GM12801 (cell line): ENCODE data around the gene SRRM2.

ENCODE experiments used
- TF ChIP-seq, protein P1 (sequence below): IDR thresholded peaks from one replicate; pipeline ENCODE4 v1.5.1; 2011; ENCODE audit warnings: control low read depth; ENCODE audit not compliant: insufficient read length; ENCODE audit errors: extremely low read depth

The SRRM2 gene

DNA sequence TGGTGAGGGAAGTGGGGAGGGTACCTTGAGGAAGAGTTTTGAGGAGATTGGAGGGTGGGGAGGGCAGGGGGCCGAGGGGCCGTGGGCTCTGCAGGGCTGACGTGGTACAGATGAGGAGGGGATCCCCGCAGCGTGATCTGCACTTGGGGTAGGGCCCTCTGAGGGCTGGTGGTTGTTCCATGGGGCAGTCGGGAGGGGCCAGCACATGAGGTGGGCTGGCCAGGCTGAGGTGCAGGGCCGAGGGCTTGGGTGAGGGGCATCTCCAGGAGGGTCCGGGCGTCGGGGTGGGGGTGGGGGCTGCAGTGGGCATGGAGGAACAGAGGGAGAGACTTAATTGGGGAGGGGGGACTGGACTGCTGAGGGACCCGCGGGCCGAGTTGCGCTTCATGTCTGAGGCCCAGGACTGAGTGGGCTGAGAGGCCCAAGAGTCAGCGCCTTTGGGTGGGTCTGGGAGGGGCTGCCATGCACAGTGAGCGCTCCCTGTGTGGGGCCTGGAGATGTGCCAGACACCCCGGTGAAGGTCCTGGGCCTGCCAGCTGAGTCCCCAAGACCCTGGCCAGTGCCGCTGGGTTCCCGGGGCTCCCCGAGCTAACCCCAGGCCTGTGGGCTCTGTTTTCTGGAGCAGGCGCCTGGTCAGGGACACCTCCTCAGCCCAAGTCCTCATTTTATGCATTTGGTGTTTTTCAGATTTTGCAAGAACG lies 45.7 kb upstream of the SRRM2 start:
- TF ChIP-seq, protein P1, sequence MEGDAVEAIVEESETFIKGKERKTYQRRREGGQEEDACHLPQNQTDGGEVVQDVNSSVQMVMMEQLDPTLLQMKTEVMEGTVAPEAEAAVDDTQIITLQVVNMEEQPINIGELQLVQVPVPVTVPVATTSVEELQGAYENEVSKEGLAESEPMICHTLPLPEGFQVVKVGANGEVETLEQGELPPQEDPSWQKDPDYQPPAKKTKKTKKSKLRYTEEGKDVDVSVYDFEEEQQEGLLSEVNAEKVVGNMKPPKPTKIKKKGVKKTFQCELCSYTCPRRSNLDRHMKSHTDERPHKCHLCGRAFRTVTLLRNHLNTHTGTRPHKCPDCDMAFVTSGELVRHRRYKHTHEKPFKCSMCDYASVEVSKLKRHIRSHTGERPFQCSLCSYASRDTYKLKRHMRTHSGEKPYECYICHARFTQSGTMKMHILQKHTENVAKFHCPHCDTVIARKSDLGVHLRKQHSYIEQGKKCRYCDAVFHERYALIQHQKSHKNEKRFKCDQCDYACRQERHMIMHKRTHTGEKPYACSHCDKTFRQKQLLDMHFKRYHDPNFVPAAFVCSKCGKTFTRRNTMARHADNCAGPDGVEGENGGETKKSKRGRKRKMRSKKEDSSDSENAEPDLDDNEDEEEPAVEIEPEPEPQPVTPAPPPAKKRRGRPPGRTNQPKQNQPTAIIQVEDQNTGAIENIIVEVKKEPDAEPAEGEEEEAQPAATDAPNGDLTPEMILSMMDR, result no peak

DNA sequence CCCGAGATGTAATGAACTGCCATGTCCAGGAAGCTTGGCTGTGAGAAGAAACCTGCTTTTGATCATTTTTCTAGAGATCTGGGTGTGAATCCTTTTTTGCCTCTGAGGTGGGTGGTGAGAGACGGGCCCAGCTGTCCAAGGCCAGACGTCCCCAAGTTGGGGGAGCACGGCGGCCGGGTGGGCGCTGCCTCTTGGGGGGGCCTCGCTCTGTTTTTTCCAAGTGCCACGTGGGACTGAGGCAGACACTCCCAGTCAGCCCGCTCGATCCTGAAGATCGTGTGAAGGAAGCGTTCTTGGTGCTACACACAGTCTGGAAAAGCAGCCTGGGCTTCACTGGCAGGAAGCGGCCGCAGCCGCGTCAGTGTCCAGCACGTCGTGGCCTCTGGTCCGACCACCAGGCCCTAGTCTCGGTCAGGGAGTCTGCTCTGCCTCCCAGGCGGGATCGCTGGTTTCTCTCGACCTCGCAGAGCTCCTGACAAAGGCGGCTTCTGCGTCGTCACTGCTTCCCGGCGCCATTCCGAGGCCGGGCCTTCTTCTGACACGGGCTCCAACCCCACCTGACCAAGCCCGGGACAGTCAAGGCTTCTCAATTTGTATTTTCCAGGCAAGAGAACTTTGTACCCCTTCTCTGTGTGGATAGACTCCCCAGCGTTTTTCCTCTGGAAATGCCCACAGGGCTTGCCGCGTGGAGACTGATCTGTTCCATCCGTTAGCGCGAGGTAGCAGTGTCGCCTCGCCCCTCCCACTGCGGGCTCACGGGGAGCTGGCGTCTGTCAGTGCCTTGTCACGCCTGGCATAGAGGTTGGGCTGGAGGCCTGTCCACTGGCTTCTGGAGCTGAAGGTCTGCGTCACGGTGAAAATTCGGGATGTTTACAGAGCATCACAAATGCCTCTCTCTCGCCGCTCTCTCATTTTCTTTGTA lies 44.8 kb upstream of the SRRM2 start:
- TF ChIP-seq, protein P1, result no peak

DNA sequence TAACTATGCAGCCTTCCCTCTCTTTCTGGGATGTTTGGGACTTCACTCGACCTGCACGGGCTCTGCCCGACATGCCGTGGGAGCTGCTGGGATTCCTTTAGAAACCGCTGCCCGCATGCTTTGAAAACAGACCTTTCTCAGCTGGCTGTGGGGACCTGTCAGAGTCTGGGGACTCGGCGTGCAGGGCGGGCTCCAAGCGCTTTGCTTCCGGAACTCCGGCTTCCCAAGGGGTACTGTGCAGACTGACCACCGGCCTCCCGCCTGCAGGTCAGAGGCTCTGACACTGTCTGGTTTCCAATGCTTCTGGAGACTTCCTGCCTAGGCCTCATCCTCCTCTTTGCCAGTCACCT lies 44.2 kb upstream of the SRRM2 start:
- TF ChIP-seq, protein P1, result no peak

DNA sequence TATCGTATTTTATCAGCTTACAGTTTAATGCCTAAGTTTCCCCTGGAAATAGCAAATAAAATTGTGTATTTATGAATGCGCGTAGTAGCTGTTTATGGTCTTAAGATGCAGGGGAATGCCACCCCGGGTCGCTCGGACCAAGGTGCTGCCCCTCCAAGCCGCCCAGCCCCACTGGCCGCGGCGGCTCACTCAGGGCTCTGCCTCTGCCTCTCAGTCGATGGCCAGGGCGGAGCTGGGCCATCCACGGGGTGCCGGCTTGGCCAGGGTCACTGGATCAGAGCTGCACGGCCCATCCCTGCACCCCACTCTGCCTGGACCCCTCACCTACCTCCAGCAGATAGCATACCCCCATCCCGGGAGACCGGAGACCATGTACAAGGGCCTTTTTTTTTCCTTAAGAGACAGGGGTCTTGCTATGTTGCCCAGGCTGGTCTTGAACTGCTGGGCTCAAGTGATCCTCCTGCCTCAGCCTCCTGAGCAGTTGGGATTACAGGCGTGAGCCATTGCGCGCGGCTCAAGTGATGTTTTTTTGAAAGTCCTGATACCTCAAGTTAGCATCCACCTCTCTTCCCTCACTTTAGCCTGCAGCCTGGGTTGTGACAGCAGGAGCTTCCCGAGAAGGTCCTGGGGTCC lies 43.4 kb upstream of the SRRM2 start:
- TF ChIP-seq, protein P1, result no peak

DNA sequence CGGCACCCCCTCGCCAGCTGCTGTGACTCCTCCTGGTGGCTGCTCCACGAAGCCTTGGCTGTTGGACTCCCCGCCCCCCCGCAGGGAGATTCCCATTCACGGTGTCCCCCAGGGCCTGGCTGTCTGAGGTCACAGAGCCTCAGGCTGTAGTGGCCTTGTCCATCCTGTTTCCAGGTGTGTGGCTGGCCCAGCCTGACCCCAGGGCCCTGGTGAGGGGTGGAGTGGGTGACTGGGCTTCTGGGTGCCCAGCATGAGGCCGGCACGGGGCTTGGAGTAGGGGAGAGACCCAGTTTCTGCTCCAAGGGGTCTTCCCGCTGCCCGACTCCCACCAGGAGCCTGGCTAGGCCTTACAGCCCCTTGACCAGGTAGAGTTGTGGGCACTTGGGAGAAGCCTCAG lies 42.9 kb upstream of the SRRM2 start:
- TF ChIP-seq, protein P1, result no peak

DNA sequence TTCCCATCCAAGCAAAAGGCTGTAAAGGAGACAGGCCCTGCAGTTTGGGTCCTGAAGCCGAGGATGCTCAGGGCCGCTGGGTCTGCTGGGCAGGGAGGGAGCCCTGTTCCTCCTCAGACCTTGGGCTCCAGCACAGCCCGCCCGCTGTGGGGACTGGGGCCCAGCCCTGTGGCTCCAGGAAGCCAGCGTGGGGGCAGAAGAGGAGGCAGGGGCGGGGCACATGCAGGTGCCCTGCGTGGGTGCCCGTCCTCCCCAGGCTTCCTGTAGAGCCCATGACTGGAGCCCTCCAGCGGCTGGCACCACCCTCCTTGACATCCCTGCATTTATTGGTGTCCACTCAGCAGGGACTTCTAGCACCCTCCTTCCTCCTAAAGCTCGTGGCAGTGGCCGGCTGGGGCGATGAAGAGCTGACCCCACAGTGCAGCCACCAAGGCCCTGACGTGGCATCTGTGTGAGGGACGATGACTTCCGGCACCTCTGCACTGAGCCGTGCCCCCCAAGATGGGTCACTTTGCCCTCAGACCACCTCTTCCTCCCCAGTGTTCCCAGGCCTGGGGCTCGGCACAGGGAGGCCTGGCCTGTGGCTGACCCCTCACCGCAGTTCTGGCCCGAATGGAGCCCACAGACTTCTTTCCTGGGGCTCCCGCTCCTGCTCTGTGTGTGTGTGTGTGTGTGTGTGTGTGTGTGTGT lies 42.3 kb upstream of the SRRM2 start:
- TF ChIP-seq, protein P1, result no peak
